NCI-H2171 treated with DMSO at 0.1 percent for 48 hours (cell line): ENCODE results near the gene CCDC183.
A peak's percentile ranks its signal among the peaks of the same experiment; 100 is the strongest.
"Not testable (repeated sequence)": the region's sequence is repeated elsewhere in the genome, so short reads cannot be mapped to it uniquely, and the experiment has no call there.

ENCODE experiments used
- DNase-seq: peaks from one replicate; lab custom pipeline; 2025; lab: John Stamatoyannopoulos, UW

The CCDC183 gene

GRCh38 chr9:136802321-136802720, 6.2 kb downstream of the CCDC183 start:
- no peak for DNase-seq

GRCh38 chr9:136803009-136803550, 6.9 kb downstream of the CCDC183 start:
- not testable (repeated sequence) for DNase-seq

GRCh38 chr9:136803551-136804508, 7.7 kb downstream of the CCDC183 start:
- DNase-seq, result peak; percentile 41

DNA sequence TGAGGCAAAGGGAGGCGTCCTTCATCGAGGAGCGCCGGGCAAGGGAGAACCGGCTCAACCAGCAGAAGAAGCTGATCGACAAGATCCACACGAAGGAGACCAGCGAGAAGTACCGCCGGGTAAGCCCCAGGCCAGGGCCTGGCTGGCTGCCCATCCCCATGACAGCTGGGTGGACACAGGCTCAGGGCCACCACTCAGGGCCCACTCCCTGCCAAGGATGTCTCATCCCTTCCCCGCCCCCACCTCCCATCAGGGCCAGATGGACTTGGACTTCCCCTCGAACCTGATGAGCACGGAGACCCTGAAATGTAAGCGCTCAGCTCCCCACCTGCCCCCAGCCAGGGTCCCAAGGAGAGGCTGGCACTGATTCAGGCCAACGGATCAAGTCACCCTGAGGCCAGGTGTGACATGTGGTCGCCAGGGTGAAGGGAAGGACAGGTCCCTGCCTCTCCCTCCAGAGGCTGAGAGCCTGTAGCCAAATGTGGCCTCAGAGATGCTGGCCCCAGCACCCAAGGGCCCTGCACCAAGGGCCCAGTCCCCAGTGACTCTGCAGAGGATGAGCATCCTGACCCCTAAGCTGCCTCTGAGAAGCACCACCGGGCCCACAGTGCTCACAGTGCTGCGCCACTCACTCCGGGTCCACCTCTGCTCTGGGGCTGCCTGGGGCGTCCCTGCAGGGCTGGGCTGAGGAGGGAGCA, 8.5 kb downstream of the CCDC183 start:
- no peak for DNase-seq

DNA sequence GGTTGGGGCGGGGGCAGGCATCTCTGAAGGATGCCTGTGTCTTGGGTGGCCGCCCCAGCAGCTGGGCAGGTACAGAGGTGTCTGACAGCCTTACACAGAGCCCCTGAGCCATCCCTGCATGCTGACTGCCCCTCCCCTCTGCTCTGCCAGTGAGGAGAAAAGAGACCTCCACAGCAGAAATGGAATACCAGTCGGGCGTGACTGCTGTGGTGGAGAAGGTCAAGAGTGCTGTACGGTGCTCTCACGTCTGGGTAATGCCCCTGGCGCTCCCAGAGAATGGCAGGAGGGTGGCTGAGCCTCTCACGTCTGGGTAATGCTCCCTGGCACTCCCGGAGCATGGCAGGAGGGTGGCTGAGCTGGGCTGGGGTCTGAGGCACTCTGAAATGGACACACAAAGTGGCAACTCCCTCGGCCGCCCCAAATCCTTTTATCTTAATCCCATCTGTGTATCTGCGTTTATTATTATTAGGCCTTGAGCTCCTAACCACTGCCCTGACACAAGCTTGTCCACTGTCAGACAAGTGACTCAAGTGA, 9.1 kb downstream of the CCDC183 start:
- no peak for DNase-seq

GRCh38 chr9:136806067-136806466, 9.9 kb downstream of the CCDC183 start:
- no peak for DNase-seq

DNA sequence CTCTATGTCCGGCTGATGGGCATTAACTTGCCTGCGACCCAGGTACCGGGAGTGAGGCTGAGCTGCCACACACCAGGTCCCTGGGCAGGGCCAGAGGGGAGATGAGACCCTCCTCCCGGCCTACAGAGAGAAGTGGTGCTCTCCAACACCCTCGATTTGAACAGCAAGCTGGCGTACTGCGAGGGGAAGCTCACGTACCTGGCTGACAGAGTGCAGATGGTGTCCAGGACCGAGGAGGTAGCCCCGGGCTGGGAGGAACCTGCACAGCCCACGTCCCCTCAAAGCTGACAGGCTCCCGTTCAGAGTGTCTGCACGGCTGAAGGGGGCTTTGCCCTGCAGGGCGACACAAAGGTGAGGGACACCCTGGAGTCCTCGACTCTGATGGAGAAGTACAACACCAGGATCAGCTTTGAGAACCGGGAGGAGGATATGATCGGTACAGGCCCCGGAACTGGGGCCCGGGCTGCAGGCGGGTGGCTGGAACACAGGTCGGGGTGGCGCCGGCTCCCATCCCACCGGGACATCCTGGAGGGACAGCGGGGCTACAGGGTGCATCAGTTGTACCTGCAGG, 10.6 kb downstream of the CCDC183 start:
- DNase-seq, result no peak

DNA sequence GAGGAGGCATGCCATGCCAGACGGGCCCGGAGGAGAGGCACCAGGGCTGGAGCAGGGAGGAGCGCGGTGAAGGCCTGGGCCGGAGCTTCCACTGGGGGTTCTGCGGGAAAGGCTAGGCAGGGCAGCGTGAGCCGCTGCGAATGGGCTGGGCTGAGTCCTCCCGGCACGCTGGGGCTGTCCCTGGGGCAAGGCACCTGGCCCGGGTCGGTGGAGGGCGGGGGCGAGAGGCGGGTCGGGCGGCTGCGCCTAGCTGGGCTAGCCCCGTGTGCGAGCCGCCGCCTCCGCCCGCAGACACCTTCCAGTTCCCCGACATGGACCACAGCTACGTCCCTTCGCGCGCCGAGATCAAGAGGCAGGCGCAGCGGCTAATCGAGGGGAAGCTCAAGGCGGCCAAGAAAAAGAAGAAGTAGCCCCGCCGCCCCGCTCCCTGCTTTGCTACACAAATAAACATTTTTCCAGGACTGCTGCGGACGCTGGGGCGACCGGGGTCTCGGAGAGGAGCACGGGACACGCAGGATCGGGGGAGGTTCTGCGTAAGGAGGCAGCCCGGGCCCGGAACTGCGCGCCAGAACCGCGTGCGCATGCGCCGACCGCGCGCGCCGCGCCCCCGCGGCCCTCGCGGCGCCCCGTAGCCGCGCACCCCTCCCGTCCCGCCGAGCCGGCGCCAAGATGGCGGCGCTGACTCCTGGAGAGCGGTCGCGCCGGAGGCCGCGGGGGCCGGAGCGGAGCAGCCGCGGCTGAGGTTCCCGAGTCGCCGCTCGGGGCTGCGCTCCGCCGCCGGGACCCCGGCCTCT, 11.3 kb downstream of the CCDC183 start, which contains the start of gene RABL6:
TSS of gene RABL6 (plus strand) at position 668 of the 794 bp plus-strand sequence. CDS start 249 bp downstream, outside the sequence.
- peak; percentile 86 for DNase-seq

GRCh38 chr9:136808075-136808805, 12.1 kb downstream of the CCDC183 start:
- DNase-seq, result peak; percentile 41

GRCh38 chr9:136808806-136809158, 12.6 kb downstream of the CCDC183 start:
- DNase-seq, result peak; percentile 52

GRCh38 chr9:136814725-136815421, 18.7 kb downstream of the CCDC183 start:
- no peak for DNase-seq

DNA sequence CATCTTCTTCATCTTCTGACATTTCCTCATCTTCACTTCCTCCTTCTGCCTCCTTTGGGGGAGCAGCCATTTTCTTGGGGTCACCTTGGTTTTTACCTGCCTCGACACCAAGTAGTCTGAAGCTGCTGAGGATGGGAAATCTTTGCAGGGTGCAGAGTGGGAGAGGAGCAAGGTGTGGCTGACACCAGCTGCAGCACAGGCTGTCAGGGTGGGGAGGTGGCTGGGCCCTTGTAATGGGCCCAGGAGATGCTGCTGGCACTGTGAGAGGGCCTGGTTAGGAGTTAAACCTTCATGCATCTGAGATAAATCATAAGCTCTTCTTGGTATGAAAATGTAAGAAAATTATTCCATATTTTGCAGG, 19.3 kb downstream of the CCDC183 start:
- DNase-seq, result no peak

- no peak for DNase-seq
Observed at GRCh38 chr9:136820971-136821825, 25.1 kb downstream of the CCDC183 start.

- DNase-seq, result no peak
Observed at GRCh38 chr9:136821826-136822544, 25.8 kb downstream of the CCDC183 start.

DNA sequence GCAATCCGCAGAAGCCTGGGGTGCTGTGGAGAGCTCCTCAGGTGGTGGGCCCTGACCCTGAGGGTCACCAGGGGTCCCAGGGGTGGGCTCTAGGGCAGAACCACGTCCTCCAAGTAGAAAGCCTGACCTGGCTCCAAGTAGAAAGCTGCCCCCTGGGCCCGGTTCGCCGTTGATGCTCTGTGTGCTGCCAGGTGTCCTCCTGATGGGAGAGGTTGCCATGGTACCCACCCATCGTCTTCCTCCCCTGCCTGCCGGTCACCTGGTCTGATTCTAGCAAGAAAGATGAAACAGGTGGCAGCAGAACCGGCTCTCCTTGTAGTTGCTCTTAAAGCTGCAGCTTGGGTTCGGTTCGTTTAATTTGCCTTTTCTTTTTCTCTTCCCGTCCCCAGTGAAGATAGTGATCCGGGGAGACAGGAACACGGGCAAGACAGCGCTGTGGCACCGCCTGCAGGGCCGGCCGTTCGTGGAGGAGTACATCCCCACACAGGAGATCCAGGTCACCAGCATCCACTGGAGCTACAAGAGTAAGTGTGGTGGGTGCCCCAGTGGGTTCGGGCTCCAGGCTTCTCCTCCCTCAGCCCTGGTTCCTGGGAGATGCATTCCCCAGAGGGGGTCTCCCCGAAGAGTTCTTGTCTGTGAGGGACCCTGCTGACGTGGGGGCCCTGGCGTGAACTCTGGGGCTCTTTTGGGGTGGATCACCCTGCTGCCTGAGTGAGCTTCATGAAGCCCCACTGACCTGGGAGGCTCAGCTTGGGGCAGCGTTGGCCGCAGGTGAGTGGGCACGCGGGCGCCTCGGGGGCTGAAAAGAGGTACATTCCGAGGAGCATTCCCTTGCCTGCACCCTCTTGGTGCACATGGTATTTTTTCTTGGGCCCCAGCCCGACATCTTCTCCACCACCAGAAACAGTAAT, 27.3 kb downstream of the CCDC183 start:
- DNase-seq, result no peak

DNA sequence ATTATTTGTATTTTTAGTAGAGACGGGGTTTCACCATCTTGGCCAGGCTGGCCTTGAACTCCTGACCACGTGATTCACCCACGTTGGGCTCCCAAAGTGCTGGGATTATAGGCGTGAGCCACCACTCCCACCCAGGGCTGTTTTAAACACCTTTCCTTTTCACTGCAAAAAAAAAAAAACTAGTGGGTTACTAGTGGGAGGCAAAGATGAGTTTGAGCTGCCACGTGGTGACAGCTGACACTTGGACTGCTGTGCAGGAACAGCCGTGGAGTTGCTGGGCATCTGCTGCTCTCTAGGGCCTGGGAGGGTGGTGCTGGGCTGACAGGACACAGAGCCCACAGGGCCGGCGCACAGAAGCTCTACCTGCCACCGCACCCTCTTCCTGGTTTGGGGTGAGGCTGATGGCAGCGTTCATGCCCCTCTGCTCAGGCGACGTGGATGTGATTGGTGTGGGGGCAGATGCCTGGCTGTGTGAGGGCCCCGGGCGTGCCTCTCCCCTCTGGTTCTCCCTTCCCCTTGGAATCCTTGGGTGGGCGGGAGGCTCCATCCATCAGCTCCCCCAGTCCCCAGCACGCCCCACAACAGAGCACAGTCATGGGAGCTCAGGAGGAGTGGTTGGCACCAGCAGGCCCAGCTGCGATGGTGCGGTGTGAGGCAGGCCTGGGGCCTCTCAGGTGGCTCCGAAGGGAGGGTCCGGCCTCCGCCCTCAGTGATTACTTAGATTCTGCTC, 28.5 kb downstream of the CCDC183 start:
- no peak for DNase-seq
